Upper lobe of right lung (tissue), 1 donor: Measurements from ENCODE around the gene CFAP126. TPM values are rescaled to one million over a fixed set of nuclear protein-coding genes. Genes with fewer than 3 reads are reported as not detected.
"Not testable (repeated sequence)": the region's sequence is repeated elsewhere in the genome, so short reads cannot be mapped to it uniquely, and the experiment has no call there.

Experiments
- ATAC-seq: fragments of 200-7000 bp; cut with Tn5 transposase; one replicate; pipeline ENCODE4 v1.9.1; 2020; ENCODE audit warnings: mild to moderate bottlenecking, moderate library complexity
- DNase-seq: peaks from one replicate; pipeline ENCODE4 v3.0.0-alpha.2; 2020
- H3K27ac ChIP-seq: fragments of 200-600 bp; one replicate; pipeline ENCODE4 v1.8.0; 2022
- H3K27me3 ChIP-seq: fragments of 200-600 bp; one replicate; pipeline ENCODE4 v1.8.0; 2022; ENCODE audit warnings: mild to moderate bottlenecking
- H3K36me3 ChIP-seq: fragments of 200-600 bp; one replicate; pipeline ENCODE4 v1.8.0; 2022
- H3K4me1 ChIP-seq: fragments of 200-600 bp; one replicate; pipeline ENCODE4 v1.8.0; 2022
- H3K4me3 ChIP-seq: fragments of 200-600 bp; one replicate; pipeline ENCODE4 v1.8.0; 2022; ENCODE audit warnings: mild to moderate bottlenecking
- H3K9me3 ChIP-seq: fragments of 200-600 bp; one replicate; pipeline ENCODE4 v1.8.0; 2022
- intact Hi-C: fragments of 100-400 bp; cut with DNase I; formaldehyde crosslinking; loops from one replicate; pipeline ENCODE4 v1.11.0; 2022
- total RNA-seq: library from RNA; stranded (reverse); fragmentation: NEBNext Ultra II Directional; extraction: Animal tissue kit (Norgen Biotek cat#: 25700); gene quantifications from one replicate; pipeline ENCODE4 v1.2.1, GENCODE V29; 2021
- TF ChIP-seq, protein P1 (sequence below): fragments of 200-600 bp; IDR thresholded peaks from one replicate; pipeline ENCODE4 v1.8.0; 2022; ENCODE audit warnings: antibody characterized with exemption
- donor health status: DM: no; HTN: yes; CAD: no; lungs with severe emphysema.

Gene CFAP126
- total RNA-seq, 1 donor from 2014 or later = not detected

DNA sequence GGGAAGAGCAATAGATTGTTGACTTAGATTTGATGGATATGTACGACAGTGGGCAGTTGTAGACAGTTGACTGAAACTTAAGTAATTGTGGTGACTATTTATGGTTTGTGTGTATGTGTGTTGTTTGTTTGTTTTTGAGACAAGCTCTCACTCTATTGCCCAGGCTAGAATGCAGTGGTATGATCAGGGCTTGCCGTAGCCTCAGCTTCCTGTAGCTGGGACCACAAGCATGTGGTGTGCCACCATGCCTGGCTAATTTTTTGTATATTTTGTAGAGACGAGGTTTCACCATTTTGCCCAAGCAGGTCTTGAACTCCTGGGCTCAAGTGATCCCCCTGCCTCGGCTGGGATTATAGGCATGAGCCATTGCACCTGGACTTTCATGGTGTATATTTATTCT lies 43.7 kb downstream of the CFAP126 start:
- intact Hi-C loops = no loop called here
- no peak overlapping the region for H3K4me3 ChIP-seq
- ATAC-seq = no peak
- DNase-seq = no peak
- H3K27me3 ChIP-seq = no peaks in the 10 kb centered on the region
- no peaks in the 10 kb centered on the region for H3K4me1 ChIP-seq
- TF ChIP-seq, protein P1, sequence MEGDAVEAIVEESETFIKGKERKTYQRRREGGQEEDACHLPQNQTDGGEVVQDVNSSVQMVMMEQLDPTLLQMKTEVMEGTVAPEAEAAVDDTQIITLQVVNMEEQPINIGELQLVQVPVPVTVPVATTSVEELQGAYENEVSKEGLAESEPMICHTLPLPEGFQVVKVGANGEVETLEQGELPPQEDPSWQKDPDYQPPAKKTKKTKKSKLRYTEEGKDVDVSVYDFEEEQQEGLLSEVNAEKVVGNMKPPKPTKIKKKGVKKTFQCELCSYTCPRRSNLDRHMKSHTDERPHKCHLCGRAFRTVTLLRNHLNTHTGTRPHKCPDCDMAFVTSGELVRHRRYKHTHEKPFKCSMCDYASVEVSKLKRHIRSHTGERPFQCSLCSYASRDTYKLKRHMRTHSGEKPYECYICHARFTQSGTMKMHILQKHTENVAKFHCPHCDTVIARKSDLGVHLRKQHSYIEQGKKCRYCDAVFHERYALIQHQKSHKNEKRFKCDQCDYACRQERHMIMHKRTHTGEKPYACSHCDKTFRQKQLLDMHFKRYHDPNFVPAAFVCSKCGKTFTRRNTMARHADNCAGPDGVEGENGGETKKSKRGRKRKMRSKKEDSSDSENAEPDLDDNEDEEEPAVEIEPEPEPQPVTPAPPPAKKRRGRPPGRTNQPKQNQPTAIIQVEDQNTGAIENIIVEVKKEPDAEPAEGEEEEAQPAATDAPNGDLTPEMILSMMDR = no peak
- H3K27ac ChIP-seq = no peak overlapping the region
- peaks cover 46% of the 10 kb centered on the region for H3K36me3 ChIP-seq
- H3K9me3 ChIP-seq = no peaks in the 10 kb centered on the region

DNA sequence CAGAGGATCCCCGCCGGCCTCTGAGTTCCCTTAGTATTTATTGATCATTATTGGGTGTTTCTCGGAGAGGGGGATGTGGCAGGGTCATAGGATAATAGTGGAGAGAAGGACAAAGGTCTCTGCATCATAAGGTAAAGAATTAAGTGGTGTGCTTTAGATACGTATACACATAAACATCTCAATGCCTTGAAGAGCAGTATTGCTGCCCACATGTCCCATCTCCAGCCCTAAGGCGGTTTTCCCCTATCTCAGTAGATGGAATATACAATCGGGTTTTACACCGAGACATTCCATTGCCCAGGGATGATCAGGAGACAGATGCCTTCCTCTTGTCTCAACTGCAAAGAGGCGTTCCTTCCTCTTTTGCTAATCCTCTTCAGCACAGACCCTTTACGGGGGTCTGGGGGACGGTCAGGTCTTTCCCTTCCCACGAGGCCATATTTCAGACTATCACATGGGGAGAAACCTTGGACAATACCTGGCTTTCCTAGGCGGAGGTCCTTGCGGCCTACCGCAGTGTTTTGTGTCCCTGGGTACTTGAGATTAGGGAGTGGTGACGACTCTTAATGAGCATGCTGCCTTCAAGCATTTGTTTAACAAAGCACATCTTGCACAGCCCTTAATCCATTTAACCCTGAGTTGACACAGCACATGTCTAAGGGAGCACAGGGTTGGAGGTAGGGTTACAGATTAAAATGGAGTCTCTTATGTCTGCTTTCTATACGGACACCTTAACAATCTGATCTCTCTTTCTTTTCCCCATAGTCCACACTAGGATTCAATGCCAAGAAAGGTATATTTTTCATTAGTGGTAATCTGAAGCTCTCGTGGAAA lies 51.6 kb downstream of the CFAP126 start:
- H3K27ac ChIP-seq, H3K9me3 ChIP-seq, intact Hi-C loops, ATAC-seq, DNase-seq, H3K36me3 ChIP-seq, H3K4me3 ChIP-seq, H3K27me3 ChIP-seq: not testable (repeated sequence)
- H3K4me1 ChIP-seq = peaks cover 16% of the 10 kb centered on the region

Other genes with a start within 250 kb of the CFAP126 start
- 56.2 TPM for gene PFDN2, start 249.8 kb downstream of the CFAP126 start, total RNA-seq
- 42.1 TPM for gene NIT1, start 249.8 kb downstream of the CFAP126 start, total RNA-seq
- 37.5 TPM for gene DEDD, start 235.2 kb downstream of the CFAP126 start, total RNA-seq
- gene UFC1, start 213.9 kb downstream of the CFAP126 start, total RNA-seq = 84.4 TPM
- gene USP21, start 208.4 kb downstream of the CFAP126 start, total RNA-seq = 27.7 TPM
- 23.3 TPM for gene PPOX, start 201.4 kb downstream of the CFAP126 start, total RNA-seq
- gene B4GALT3, start 190.4 kb downstream of the CFAP126 start, total RNA-seq = 35.7 TPM
- gene ADAMTS4, start 168.8 kb downstream of the CFAP126 start, total RNA-seq = 7.8 TPM
- gene NDUFS2, start 165.5 kb downstream of the CFAP126 start, total RNA-seq = 66.9 TPM
- gene FCER1G, start 152.6 kb downstream of the CFAP126 start, total RNA-seq = 158 TPM
- not detected for gene APOA2, start 144.2 kb downstream of the CFAP126 start, total RNA-seq
- 11.6 TPM for gene TOMM40L, start 141.8 kb downstream of the CFAP126 start, total RNA-seq
- gene NR1I3, start 129.7 kb downstream of the CFAP126 start, total RNA-seq = not detected
- 8.2 TPM for gene PCP4L1, start 109.1 kb downstream of the CFAP126 start, total RNA-seq
- 2.5 TPM for gene MPZ, start 57.9 kb downstream of the CFAP126 start, total RNA-seq
- 158 TPM for gene SDHC, start 53.5 kb downstream of the CFAP126 start, total RNA-seq
- gene FCGR2A, start 137.6 kb upstream of the CFAP126 start, total RNA-seq = 140 TPM
- 10.9 TPM for gene HSPA6, start 156.7 kb upstream of the CFAP126 start, total RNA-seq
- 112 TPM for gene FCGR3A, start 181.9 kb upstream of the CFAP126 start, total RNA-seq